K562 (cell line): ENCODE measurements around the gene SLC17A9. TPM values are rescaled to one million over a fixed set of nuclear protein-coding genes. Genes with fewer than 3 reads are reported as not detected.

ENCODE experiments used
- ATAC-seq: fragments of 200-7000 bp; cut with Tn5 transposase; 3 replicates; pipeline ENCODE4 v1.9.1; 2020; ENCODE audit warnings: moderate library complexity
- BruUV-seq: library from RNA; stranded (reverse); fragments of 400-500 nt; replicated peaks from 2 replicates; lab custom pipeline; 2021; lab: Mats Ljungman, UMichigan
- CTCF ChIA-PET: fragments of 300-600 bp; formaldehyde crosslinking; extraction: SDS; loops from one replicate; lab custom pipeline; 2021; ENCODE audit warnings: low intra/inter-chr PET ratio; lab: Yijun Ruan, JAX
- POLR2A ChIA-PET: fragments of 300-600, 350-650 bp; sonication (Branson Sonifier 250); formaldehyde crosslinking; extraction: SDS; loops from one replicate; lab custom pipeline; 2021; ENCODE audit warnings: antibody characterized with exemption, inconsistent platforms; lab: Yijun Ruan, JAX
- DNase-seq, 4 experiments: peaks; one replicate each; pipeline versions ENCODE4 v3.0.0 to v3.0.0-alpha.2; 2011 to 2018; ENCODE audit warnings: low spot score in 3 of 4, mixed read lengths in 3 of 4; ENCODE audit errors: extremely low read depth in 1 of 4
- FAIRE-seq: peaks from 2 replicates; lab custom pipeline; 2011; peaks lifted over from hg19 to GRCh38; lab: Jason Lieb, UNC
- H2AFZ ChIP-seq: 2 replicates; pipeline ENCODE4 v1.6.0; 2011; ENCODE audit warnings: low read depth, low read length, control low read depth, inconsistent platforms
- H3K27ac ChIP-seq: fragments of 200-600 bp; 3 replicates; pipeline ENCODE4 v1.8.0; 2011; ENCODE audit warnings: low read depth, mild to moderate bottlenecking, control low read depth, inconsistent platforms, low read length, moderate library complexity, mixed read lengths; ENCODE audit errors: extremely low read depth
- H3K27me3 ChIP-seq, 2 experiments: fragments of 300-600 bp in 1 of 2; 2 replicates in 1 of 2; 3 replicates in 1 of 2; pipeline versions ENCODE4 v1.6.0 to v1.8.0; 2011; ENCODE audit warnings: inconsistent platforms in 2 of 2, low read length in 2 of 2, mild to moderate bottlenecking in 1 of 2, mixed read lengths in 1 of 2, moderate library complexity in 1 of 2; ENCODE audit not compliant: control insufficient read depth in 2 of 2, insufficient read depth in 2 of 2
- H3K36me3 ChIP-seq: fragments of 300-600 bp; 3 replicates; pipeline ENCODE4 v1.8.0; 2011; ENCODE audit warnings: mild to moderate bottlenecking, low read length, inconsistent platforms; ENCODE audit not compliant: control insufficient read depth, insufficient read depth
- H3K4me1 ChIP-seq, 2 experiments: fragments of 200-600 bp in 1 of 2; replicated peaks in 1 of 2; 2 replicates in 1 of 2; 3 replicates in 1 of 2; pipeline versions ENCODE4 v1.5.1 to v1.8.0; 2011; ENCODE audit warnings: inconsistent platforms in 2 of 2, low read length in 2 of 2, mild to moderate bottlenecking in 1 of 2, mixed read lengths in 1 of 2, moderate library complexity in 1 of 2; ENCODE audit not compliant: control insufficient read depth in 2 of 2, insufficient read depth in 2 of 2
- H3K4me2 ChIP-seq: 2 replicates; pipeline ENCODE4 v1.6.1; 2011; ENCODE audit warnings: low read length, control low read depth, inconsistent platforms, mixed read lengths; ENCODE audit not compliant: insufficient read depth
- H3K4me3 ChIP-seq: fragments of 200-600 bp; sonication (generic), shearing (Covaris generic); 2 replicates; pipeline ENCODE4 v1.5.1; 2016; ENCODE audit warnings: control low read depth, inconsistent platforms
- H3K79me2 ChIP-seq: fragments of 200-600 bp; 3 replicates; pipeline ENCODE4 v1.8.0; 2011; ENCODE audit warnings: low read length, inconsistent platforms; ENCODE audit not compliant: control insufficient read depth, insufficient read depth
- H3K9ac ChIP-seq, 2 experiments: 2 replicates each; pipeline versions ENCODE4 v1.6.0 to v1.6.1; 2011; ENCODE audit warnings: low read depth in 2 of 2, low read length in 2 of 2, control low read depth in 1 of 2, inconsistent platforms in 1 of 2, mild to moderate bottlenecking in 1 of 2, mixed read lengths in 1 of 2; ENCODE audit not compliant: insufficient read depth in 1 of 2
- H3K9me1 ChIP-seq: one replicate; pipeline ENCODE4 v1.6.0; 2011; ENCODE audit warnings: inconsistent platforms, mild to moderate bottlenecking, low read length, moderate library complexity; ENCODE audit not compliant: control insufficient read depth, insufficient read depth
- H3K9me3 ChIP-seq: replicated peaks from 2 replicates; pipeline ENCODE4 v1.5.1; 2011; ENCODE audit warnings: low read depth, low read length, inconsistent platforms; ENCODE audit not compliant: control insufficient read depth, insufficient read depth
- H4K20me1 ChIP-seq: replicated peaks from 2 replicates; pipeline ENCODE4 v1.6.1; 2011; ENCODE audit warnings: low read length, inconsistent platforms, mixed read lengths; ENCODE audit not compliant: control insufficient read depth, insufficient read depth
- ARID3B ChIP-seq: fragments of 250-450 bp; sonication (Bioruptor Pico); IDR thresholded peaks from 2 replicates; pipeline ENCODE4 v1.4.0; 2020; ENCODE audit warnings: borderline replicate concordance
- CTBP1 ChIP-seq: fragments of 450-650 bp; IDR thresholded peaks from 2 replicates; pipeline ENCODE4 v1.6.1; 2016; ENCODE audit warnings: borderline replicate concordance
- EHMT2 ChIP-seq: fragments of 450-650 bp; IDR thresholded peaks from 2 replicates; pipeline ENCODE4 v1.6.1; 2018; ENCODE audit warnings: antibody characterized with exemption
- ETV1 ChIP-seq: fragments of 450-650 bp; conservative IDR thresholded peaks from 2 replicates; pipeline ENCODE4 v1.6.1; 2016; ENCODE audit warnings: missing genetic modification characterization, control low read depth, low read depth, missing compliant biosample characterization
- FOS ChIP-seq: IDR thresholded peaks from 3 replicates; pipeline ENCODE4 v1.6.1; 2011; ENCODE audit not compliant: insufficient read length; ENCODE audit errors: extremely low read depth
- NCOA2 ChIP-seq, 2 experiments: fragments of 450-650 bp; IDR thresholded peaks; 2 replicates each; pipeline ENCODE4 v1.6.1; 2018; ENCODE audit warnings: mild to moderate bottlenecking in 2 of 2, moderate library complexity in 1 of 2; ENCODE audit not compliant: partially characterized antibody in 2 of 2
- NRF1 ChIP-seq, 2 experiments: fragments of 450-650 bp; IDR thresholded peaks in 1 of 2; conservative IDR thresholded peaks in 1 of 2; 2 replicates each; pipeline ENCODE4 v1.6.1; 2014; ENCODE audit warnings: mild to moderate bottlenecking in 2 of 2
- RCOR1 ChIP-seq, 2 experiments: IDR thresholded peaks; 2 replicates each; pipeline ENCODE4 v1.6.1; 2012; ENCODE audit warnings: low read depth in 2 of 2, low read length in 2 of 2, borderline replicate concordance in 1 of 2, improper control_type of control experiment in 1 of 2
- RUNX1 ChIP-seq: sonication (generic); IDR thresholded peaks from 2 replicates; pipeline ENCODE4 v1.6.1; 2016; ENCODE audit warnings: antibody characterized with exemption, low read depth
- SRSF1 ChIP-seq: fragments of 200-400 bp; formaldehyde crosslinking; IDR thresholded peaks from 2 replicates; pipeline ENCODE4 v1.6.1; 2017; ENCODE audit warnings: mild to moderate bottlenecking, low read depth, low read length, moderate library complexity
- ZNF175 ChIP-seq: fragments of 200-800 bp; sonication (Bioruptor generic); IDR thresholded peaks from 2 replicates; pipeline ENCODE4 v1.6.1; 2016; ENCODE audit warnings: low read depth, mild to moderate bottlenecking, missing genetic modification characterization, missing compliant biosample characterization
- ZNF408 ChIP-seq: fragments of 250-450 bp; sonication (Bioruptor Pico); IDR thresholded peaks from 2 replicates; pipeline ENCODE4 v1.4.0; 2020; ENCODE audit warnings: low read depth, mild to moderate bottlenecking, moderate library complexity
- ZNF507 ChIP-seq: conservative IDR thresholded peaks from 2 replicates; pipeline ENCODE4 v1.6.1; 2017; ENCODE audit warnings: missing genetic modification characterization, missing compliant biosample characterization
- WGBS: fragments of 100-300 bp; shearing (Covaris generic); methylation state at CpG from one replicate; pipeline ENCODE4 v1.1.6; 2016; ENCODE audit warnings: low coverage, mixed read lengths; ENCODE audit not compliant: insufficient coverage; ENCODE audit errors: missing lambda C conversion rate; 5-methylcytosine and 5-hydroxymethylcytosine counted together
- in situ Hi-C: fragments of 300-500 bp; cut with MboI; formaldehyde crosslinking; loops from 4 replicates; pipeline ENCODE4 v1.15.0; 2018; ENCODE audit warnings: inconsistent platforms, mixed read lengths
- intact Hi-C: fragments of 100-400 bp; cut with micrococcal nuclease; formaldehyde crosslinking; loops from 2 replicates; pipeline ENCODE4 v1.14.2; 2022
- polyA plus RNA-seq, 8 experiments: library from polyadenylated mRNA; depleted of rRNA in 4 of 8; stranded (reverse) in 5 of 8; unstranded in 3 of 8; fragments of >200 nt; fragmentation: Nextera tagmentation in 2 of 8; fragmentation: Illumina TruSeq in 1 of 8; extraction: Ambion mirVana in 2 of 8; extraction: Trizol in 1 of 8; gene quantifications; 2 replicates each; pipeline versions ENCODE4 v1.2.1 to v1.2.3, GENCODE V29; 2011 to 2014; ENCODE audit warnings: inconsistent platforms in 1 of 8, missing spikeins in 1 of 8
- total RNA-seq, 7 experiments: library from RNA; depleted of rRNA in 6 of 7; stranded (reverse); fragments of >200 nt in 6 of 7; fragmentation: Illumina TruSeq in 2 of 7; extraction: Trizol in 2 of 7; gene quantifications; 2 replicates each; pipeline versions ENCODE4 v1.2.1 to v1.2.3, GENCODE V29; 2011 to 2021; ENCODE audit warnings: low replicate concordance in 1 of 7
- TF ChIP-seq, protein P1 (sequence below): sonication (generic); formaldehyde crosslinking; IDR thresholded peaks from 2 replicates; pipeline ENCODE4 v1.8.0; 2022; ENCODE audit warnings: missing genetic modification reagents, mild to moderate bottlenecking, moderate library complexity, borderline replicate concordance
- TF ChIP-seq, protein P2 (sequence below): fragments of 250-450 bp; sonication (Bioruptor Pico); IDR thresholded peaks from 2 replicates; pipeline ENCODE4 v1.8.0; 2021; ENCODE audit warnings: moderate library complexity, mild to moderate bottlenecking, inconsistent platforms
- TF ChIP-seq, protein P3 (sequence below), 3 experiments: fragments of 200-800 bp in 1 of 3; sonication (Bioruptor generic) in 1 of 3; sonication (generic) in 1 of 3; formaldehyde crosslinking in 1 of 3; IDR thresholded peaks; 2 replicates each; pipeline versions ENCODE4 v1.6.1 to v1.8.0; 2016 to 2022; ENCODE audit warnings: mild to moderate bottlenecking in 2 of 3, missing compliant biosample characterization in 2 of 3, missing genetic modification characterization in 2 of 3, missing genetic modification reagents in 1 of 3

SLC17A9 gene
- total and polyA plus RNA-seq, 9 of the 15 experiments (the other 6 are each of a cell fraction or from before 2014, with no cell fraction given) = 0.04 to 0.31 TPM; not detected in 7

DNA sequence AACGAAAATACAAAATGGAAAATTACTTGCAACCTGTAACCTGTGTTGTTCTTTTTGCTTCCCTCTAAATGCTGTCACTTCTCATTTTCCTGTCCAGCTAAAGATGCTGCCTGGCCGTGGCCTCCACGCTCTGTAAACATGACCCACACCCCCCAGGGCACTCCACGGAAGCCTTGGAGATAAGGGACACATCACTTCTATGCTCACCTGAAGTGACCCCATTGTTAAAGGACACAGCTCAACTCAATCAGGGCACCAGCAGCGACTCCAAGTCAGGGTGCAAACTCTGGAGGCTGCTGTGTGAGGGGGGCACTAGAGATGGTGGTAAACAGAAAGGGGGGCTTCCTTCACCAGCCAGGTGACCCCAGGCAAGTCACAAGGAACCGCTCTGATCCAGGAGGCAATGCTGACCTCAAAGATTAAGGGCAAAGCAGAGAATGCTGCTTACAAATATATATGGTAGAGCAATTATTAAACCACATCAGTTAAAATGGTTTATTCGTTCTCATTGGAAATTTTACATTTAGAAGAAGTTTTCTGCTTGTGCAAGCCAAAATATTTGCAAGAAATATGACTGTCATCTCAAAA is 39.4 kb upstream of the SLC17A9 start:
- no peak for FAIRE-seq
- CTCF ChIA-PET = no interaction called here
- no peak; the same call in 2 of the 3 replicates for ATAC-seq
- BruUV-seq = no TSS peak
- peaks cover 45% of the 10 kb centered on the region for H4K20me1 ChIP-seq
- peaks cover 12% of the 10 kb centered on the region for H3K9me1 ChIP-seq
- WGBS = 69% methylated on average over 7 of the region's 7 CpGs
- H2AFZ ChIP-seq = no peak overlapping the region
- H3K27ac ChIP-seq = no peak overlapping the region
- 0 out of 4 replicates have a peak overlapping the region, but pooled peaks of 1 of the 2 experiments have one; percentile 24 for H3K9ac ChIP-seq
- H3K4me2 ChIP-seq = no peak overlapping the region
- POLR2A ChIA-PET = interaction anchor here (0.6 to 6.5 kb wide), 5 partner anchors 10 to 37 kb away, joined by 3 to 45 read pairs (median 4); partner anchors contain the start of gene DIDO1
- DNase-seq = no peak
- no peak overlapping the region for H3K4me3 ChIP-seq
- H3K27me3 ChIP-seq = no peaks in the 10 kb centered on the region
- H3K9me3 ChIP-seq = no peaks in the 10 kb centered on the region
- in situ Hi-C loops (no loop called here), intact Hi-C loops (no loop called here)
- peaks cover 8 to 19% of the 10 kb centered on the region in 2 experiments; a peak in 4 of 5 replicates for H3K4me1 ChIP-seq
- H3K36me3 ChIP-seq = peaks cover 69% of the 10 kb centered on the region
- H3K79me2 ChIP-seq = peaks cover 94% of the 10 kb centered on the region
- TF ChIP-seq FOS (no peak), RUNX1 (no peak), NCOA2 (IDR thresholded peaks at IDR 0.05; ENCODE audit: partially characterized antibody in 2 of 2) (no peak), ARID3B (CRISPR knock-in tag) (no peak), ZNF175 (no peak), ZNF507 (tag) (no peak), EHMT2 (no peak), ETV1 (0 out of 2 replicates have a peak, but pooled peaks have one; percentile 15), CTBP1 (peak; percentile 58; the same call in 1 of the 2 replicates), ZNF408 (CRISPR knock-in tag) (no peak), NRF1 (conservative IDR thresholded peaks at IDR 0.05 in 1 of 2, IDR thresholded peaks at IDR 0.05 in 1 of 2) (no peak), SRSF1 (no peak), RCOR1 (IDR thresholded peaks at IDR 0.05; ENCODE audit: borderline replicate concordance in 1 of 2, low read depth in 2 of 2, low read length in 2 of 2) (peak in 1 of 2 experiments; percentile 41; a peak in 1 of 4 replicates)
- TF ChIP-seq, protein P1, sequence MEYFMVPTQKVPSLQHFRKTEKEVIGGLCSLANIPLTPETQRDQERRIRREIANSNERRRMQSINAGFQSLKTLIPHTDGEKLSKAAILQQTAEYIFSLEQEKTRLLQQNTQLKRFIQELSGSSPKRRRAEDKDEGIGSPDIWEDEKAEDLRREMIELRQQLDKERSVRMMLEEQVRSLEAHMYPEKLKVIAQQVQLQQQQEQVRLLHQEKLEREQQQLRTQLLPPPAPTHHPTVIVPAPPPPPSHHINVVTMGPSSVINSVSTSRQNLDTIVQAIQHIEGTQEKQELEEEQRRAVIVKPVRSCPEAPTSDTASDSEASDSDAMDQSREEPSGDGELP (CRISPR knock-in tag) = no peak
- TF ChIP-seq, protein P2, sequence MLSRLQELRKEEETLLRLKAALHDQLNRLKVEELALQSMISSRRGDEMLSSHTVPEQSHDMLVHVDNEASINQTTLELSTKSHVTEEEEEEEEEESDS (CRISPR knock-in tag) = no peak
- TF ChIP-seq, protein P3, sequence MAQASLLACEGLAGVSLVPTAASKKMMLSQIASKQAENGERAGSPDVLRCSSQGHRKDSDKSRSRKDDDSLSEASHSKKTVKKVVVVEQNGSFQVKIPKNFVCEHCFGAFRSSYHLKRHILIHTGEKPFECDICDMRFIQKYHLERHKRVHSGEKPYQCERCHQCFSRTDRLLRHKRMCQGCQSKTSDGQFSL (CRISPR knock-in tag; IDR thresholded peaks at IDR 0.05) = no peak
- TF ChIP-seq, protein P3 (tag; IDR thresholded peaks at IDR 0.05) = peak in 1 of 2 experiments; percentile 64; a peak in 1 of 4 replicates
